ENCODE measurements around the gene ABCG4.
A peak's percentile ranks its signal among the peaks of the same experiment; 100 is the strongest.

ABCG4 gene

DNA sequence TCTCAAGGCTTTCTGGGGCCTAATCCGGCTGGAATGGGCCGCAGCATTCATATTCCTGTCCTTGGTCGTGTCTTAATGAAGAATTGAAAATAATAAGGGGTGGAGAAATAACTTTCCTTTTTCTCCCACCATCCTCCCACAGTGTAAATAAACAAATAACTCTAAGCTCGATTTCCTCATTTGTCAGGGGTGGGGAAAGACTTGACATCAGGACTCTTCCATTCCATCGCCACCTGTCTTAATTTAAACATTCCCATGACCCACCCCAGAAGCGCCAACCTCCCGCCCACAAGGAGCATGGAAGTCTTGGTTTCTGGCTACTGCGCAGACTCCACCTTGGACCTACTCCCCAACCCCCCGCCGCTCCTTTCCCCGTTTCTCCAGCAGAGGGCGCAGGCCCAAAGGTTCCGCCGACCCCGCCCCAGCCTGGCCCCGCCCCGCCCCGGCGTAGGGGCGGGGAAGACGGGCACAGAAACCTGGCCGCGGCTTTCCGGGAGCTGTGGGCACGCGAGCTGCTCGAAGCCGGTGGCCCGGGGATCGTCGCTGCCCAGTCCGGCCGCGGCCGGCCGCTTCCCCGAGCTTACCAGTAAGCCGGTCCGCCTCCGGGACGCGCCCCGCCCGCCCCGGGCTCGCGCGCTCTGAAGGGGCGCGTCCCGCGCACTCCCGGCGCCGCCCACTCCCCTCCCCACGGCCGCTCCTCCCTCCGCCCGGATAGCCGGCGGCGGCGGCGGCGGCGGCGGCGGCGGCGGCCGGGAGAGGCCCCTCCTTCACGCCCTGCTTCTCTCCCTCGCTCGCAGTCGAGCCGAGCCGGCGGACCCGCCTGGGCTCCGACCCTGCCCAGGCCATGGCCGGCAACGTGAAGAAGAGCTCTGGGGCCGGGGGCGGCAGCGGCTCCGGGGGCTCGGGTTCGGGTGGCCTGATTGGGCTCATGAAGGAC, 57.0 kb downstream of the ABCG4 start, which contains the start of gene CBL:
CBL (plus strand) TSS at position 766 of the 937 bp plus-strand sequence; CDS start at position 845, 79 bp downstream.
- DNase-seq (ENCODE audit: low read depth, low spot score) = peak; percentile 94

DNA sequence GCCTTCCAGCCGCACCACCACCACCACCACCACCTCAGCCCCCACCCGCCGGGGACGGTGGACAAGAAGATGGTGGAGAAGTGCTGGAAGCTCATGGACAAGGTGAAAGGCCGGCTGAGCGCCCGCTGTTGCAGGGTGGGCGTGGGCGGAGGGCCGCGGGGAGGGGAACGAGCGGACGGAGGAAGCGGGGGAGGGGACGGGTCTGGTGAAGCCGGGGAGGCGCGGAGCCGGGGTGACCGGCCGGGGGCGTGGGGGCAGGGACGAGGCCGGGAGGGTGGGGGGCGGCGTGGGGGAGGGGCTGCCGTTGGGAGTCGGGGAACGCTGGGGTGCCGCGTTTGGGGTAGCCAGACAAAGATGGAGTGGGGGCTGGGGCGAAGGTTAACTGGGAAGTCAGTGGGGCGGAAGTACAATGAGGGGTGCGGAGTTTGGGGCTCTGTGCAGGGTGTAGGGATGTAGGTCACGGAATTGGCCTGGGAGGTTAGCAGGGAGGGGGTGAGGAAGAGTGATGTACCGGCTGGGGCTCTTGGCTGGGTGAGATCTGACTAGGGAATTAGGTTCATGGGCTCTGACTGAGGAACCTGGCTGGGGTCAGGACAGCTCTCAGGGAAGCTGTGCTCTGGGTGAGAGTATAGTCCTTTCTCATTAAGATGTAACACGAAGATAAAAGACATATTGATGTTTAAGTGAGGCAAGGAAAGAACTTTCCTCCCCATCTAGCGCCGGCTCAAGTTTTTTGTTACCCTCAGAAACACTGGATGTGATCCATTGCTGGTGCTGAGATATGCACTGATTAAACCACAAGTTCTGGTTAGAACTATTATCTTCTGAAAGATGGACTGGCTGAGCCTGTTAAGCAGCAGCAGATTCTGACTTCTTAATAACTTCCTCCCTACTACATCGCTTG, 57.9 kb downstream of the ABCG4 start:
- DNase-seq (ENCODE audit: low read depth, low spot score) = peak; percentile 44

GRCh38 chr11:119207415-119207960, 58.6 kb downstream of the ABCG4 start:
- DNase-seq (ENCODE audit: low read depth, low spot score) = no peak

DNA sequence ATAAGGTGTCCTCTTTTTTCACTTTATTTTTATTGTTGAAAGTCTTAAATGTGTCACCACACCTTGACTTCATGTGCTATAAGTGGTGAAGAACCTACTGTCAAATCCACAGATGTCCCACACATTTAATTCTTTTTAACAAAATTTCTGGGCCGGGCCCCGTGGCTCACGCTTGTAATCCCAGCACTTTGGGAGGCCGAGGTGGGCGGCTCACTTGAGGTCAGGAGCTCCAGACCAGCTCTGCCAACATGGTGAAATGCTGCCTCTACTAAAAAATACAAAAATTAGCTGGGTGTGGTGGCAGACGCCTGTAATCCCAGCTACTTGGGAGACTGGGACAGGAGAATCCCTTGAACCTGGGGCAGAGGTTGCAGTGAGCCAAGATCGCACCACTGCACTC, 60.3 kb downstream of the ABCG4 start:
- DNase-seq (ENCODE audit: low read depth, low spot score) = no peak

- DNase-seq (ENCODE audit: low read depth, low spot score) = peak; percentile 23
Observed at GRCh38 chr11:119210050-119210449, 61.2 kb downstream of the ABCG4 start.

Measured in ELF-1 (cell line).